Measurements from ENCODE around the gene CRAMP1. TPM values are rescaled to one million over a fixed set of nuclear protein-coding genes. Genes with fewer than 3 reads are reported as not detected.
"Not testable (repeated sequence)": the region's sequence is repeated elsewhere in the genome, so short reads cannot be mapped to it uniquely, and the experiment has no call there.

Gene CRAMP1
- total RNA-seq, 4 donors from 2014 or later: 15.7 to 39.3 (median 26.1) TPM

GRCh38 chr16:1691956-1692355, 79.8 kb downstream of the CRAMP1 start:
- no peak for DNase-seq (ENCODE audit: low spot score in 2 of 2)
- H3K4me3 ChIP-seq: no peak overlapping the region
- WGBS: 76% methylated on average over 21 of the region's 21 CpGs
- peaks cover 5% of the 10 kb centered on the region for H3K4me1 ChIP-seq
- no peak overlapping the region for H3K27ac ChIP-seq
- H3K9me3 ChIP-seq: no peaks in the 10 kb centered on the region
- no peaks in the 10 kb centered on the region for H3K27me3 ChIP-seq
- H3K36me3 ChIP-seq: peaks cover 56% of the 10 kb centered on the region
- TF ChIP-seq POLR2A (IDR thresholded peaks at IDR 0.05): no peak
- TF ChIP-seq CTCF (IDR thresholded peaks at IDR 0.05): no peak
- no peak for TF ChIP-seq EP300 (IDR thresholded peaks at IDR 0.05)
- no peak for TF ChIP-seq POLR2AphosphoS5 (IDR thresholded peaks at IDR 0.05)

GRCh38 chr16:1696863-1697262, 84.7 kb downstream of the CRAMP1 start:
- H3K9me3 ChIP-seq: no peaks in the 10 kb centered on the region
- no peak for TF ChIP-seq CTCF (IDR thresholded peaks at IDR 0.05)
- TF ChIP-seq EP300 (IDR thresholded peaks at IDR 0.05): no peak
- no peak for TF ChIP-seq POLR2AphosphoS5 (IDR thresholded peaks at IDR 0.05)
- no peak for TF ChIP-seq POLR2A (IDR thresholded peaks at IDR 0.05)
- H3K27me3 ChIP-seq: no peaks in the 10 kb centered on the region
- no peak overlapping the region for H3K27ac ChIP-seq
- H3K36me3 ChIP-seq: peaks cover 52% of the 10 kb centered on the region
- no peak overlapping the region for H3K4me3 ChIP-seq
- WGBS: 88% methylated on average over 5 of the region's 5 CpGs
- H3K4me1 ChIP-seq: peaks cover 5% of the 10 kb centered on the region
- no peak for DNase-seq (ENCODE audit: low spot score in 2 of 2)

GRCh38 chr16:1698680-1699079, 86.5 kb downstream of the CRAMP1 start:
- Histone ChIP-seq H3K4me1 (peaks cover 5% of the 10 kb centered on the region), H3K9me3 (no peaks in the 10 kb centered on the region), H3K4me3 (no peak overlapping the region), H3K36me3 (peaks cover 37% of the 10 kb centered on the region), H3K27me3 (no peaks in the 10 kb centered on the region), H3K27ac (no peak overlapping the region)
- no peak for TF ChIP-seq POLR2AphosphoS5 (IDR thresholded peaks at IDR 0.05)
- TF ChIP-seq EP300 (IDR thresholded peaks at IDR 0.05): no peak
- no peak for TF ChIP-seq POLR2A (IDR thresholded peaks at IDR 0.05)
- no peak for TF ChIP-seq CTCF (IDR thresholded peaks at IDR 0.05)
- no peak for DNase-seq (ENCODE audit: low spot score in 2 of 2)
- 91% methylated on average over 10 of the region's 10 CpGs for WGBS

GRCh38 chr16:1700246-1700645, 88.1 kb downstream of the CRAMP1 start:
- TF ChIP-seq POLR2A (IDR thresholded peaks at IDR 0.05): no peak
- TF ChIP-seq CTCF (IDR thresholded peaks at IDR 0.05): no peak
- no peak for TF ChIP-seq POLR2AphosphoS5 (IDR thresholded peaks at IDR 0.05)
- TF ChIP-seq EP300 (IDR thresholded peaks at IDR 0.05): no peak
- H3K27me3 ChIP-seq: no peaks in the 10 kb centered on the region
- DNase-seq (ENCODE audit: low spot score in 2 of 2): no peak
- peaks cover 14% of the 10 kb centered on the region for H3K4me1 ChIP-seq
- peaks cover 26% of the 10 kb centered on the region for H3K36me3 ChIP-seq
- H3K27ac ChIP-seq: no peak overlapping the region
- no peaks in the 10 kb centered on the region for H3K9me3 ChIP-seq
- no peak overlapping the region for H3K4me3 ChIP-seq
- 81% methylated on average over 3 of the region's 3 CpGs for WGBS

- no peak for DNase-seq (ENCODE audit: low spot score in 2 of 2)
- H3K9me3 ChIP-seq: no peaks in the 10 kb centered on the region
- H3K36me3 ChIP-seq: peaks cover 26% of the 10 kb centered on the region
- TF ChIP-seq EP300 (IDR thresholded peaks at IDR 0.05): no peak
- no peak for TF ChIP-seq CTCF (IDR thresholded peaks at IDR 0.05)
- TF ChIP-seq POLR2AphosphoS5 (IDR thresholded peaks at IDR 0.05): no peak
- TF ChIP-seq POLR2A (IDR thresholded peaks at IDR 0.05): no peak
- H3K27ac ChIP-seq: no peak overlapping the region
- H3K4me1 ChIP-seq: peaks cover 14% of the 10 kb centered on the region
- 65% methylated on average over 6 of the region's 6 CpGs for WGBS
- no peak overlapping the region for H3K4me3 ChIP-seq
- H3K27me3 ChIP-seq: no peaks in the 10 kb centered on the region
Measured at GRCh38 chr16:1701216-1701878, 89.2 kb downstream of the CRAMP1 start.

- Histone ChIP-seq H3K4me1 (peaks cover 43% of the 10 kb centered on the region), H3K4me3 (peak overlapping the region; percentile 90), H3K27ac (peak overlapping the region; percentile 90)
- WGBS: under 1% methylated on average over 16 of the region's 16 CpGs
- not testable (repeated sequence) for H3K36me3 ChIP-seq; H3K9me3 ChIP-seq; DNase-seq (ENCODE audit: low spot score in 2 of 2); H3K27me3 ChIP-seq
Measured at GRCh38 chr16:1705324-1705687, 93.1 kb downstream of the CRAMP1 start.
